ENCODE measurements around the gene SMIM44. TPM values are rescaled to one million over a fixed set of nuclear protein-coding genes. Genes with fewer than 3 reads are reported as not detected.
"Not testable (repeated sequence)": the region's sequence is repeated elsewhere in the genome, so short reads cannot be mapped to it uniquely, and the experiment has no call there.

The SMIM44 gene
- total RNA-seq, 4 donors from 2014 or later, result not detected

DNA sequence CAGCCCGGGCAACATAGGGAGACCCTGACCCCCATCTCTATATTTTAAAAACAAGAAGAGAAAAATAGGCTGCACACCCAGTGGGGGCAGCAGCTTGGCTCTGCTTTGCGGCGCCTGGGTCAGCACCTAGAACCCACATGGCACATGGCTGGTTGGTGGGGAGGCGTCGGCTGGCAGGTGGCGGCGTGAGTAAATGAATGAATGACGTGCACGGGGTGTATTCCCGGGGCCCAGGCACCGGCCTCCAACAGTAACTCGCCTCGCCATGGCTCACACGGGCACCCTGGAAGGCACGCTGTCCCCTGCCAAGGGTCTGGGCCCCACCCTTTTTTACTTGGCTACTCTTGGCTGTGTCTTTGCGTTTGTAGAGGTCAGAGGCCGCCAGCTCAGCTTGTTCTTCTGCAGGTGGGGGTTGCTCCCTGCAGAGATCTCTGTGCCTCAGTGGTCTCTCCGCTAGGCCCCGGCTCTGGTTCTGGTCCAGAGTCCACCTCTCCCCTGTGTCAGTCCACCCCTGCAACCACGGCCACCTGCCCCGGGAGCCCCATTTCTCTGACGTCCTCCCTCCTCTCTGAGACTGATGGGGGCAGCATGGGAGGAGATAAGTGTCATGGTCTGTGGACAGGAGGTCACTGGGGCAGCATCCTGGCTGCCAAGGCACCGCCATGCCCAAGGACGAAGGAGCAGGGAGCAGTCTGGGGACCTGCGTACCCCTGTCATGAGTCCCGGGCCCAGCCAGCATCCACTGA, 28.4 kb upstream of the SMIM44 start:
- DNase-seq (ENCODE audit: low spot score in 2 of 2), result no peak
- no peak overlapping the region for H3K4me3 ChIP-seq (ENCODE audit: low read depth, poor library complexity, severe bottlenecking)
- TF ChIP-seq POLR2A (IDR thresholded peaks at IDR 0.05), result no peak
- TF ChIP-seq, protein P1, sequence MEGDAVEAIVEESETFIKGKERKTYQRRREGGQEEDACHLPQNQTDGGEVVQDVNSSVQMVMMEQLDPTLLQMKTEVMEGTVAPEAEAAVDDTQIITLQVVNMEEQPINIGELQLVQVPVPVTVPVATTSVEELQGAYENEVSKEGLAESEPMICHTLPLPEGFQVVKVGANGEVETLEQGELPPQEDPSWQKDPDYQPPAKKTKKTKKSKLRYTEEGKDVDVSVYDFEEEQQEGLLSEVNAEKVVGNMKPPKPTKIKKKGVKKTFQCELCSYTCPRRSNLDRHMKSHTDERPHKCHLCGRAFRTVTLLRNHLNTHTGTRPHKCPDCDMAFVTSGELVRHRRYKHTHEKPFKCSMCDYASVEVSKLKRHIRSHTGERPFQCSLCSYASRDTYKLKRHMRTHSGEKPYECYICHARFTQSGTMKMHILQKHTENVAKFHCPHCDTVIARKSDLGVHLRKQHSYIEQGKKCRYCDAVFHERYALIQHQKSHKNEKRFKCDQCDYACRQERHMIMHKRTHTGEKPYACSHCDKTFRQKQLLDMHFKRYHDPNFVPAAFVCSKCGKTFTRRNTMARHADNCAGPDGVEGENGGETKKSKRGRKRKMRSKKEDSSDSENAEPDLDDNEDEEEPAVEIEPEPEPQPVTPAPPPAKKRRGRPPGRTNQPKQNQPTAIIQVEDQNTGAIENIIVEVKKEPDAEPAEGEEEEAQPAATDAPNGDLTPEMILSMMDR (IDR thresholded peaks at IDR 0.05), result no peak
- intact Hi-C loops (cut with DNase I; ENCODE audit: low total_unique reads), result no loop called here
- 73 to 74% methylated on average over 25 to 26 of the region's 26 CpGs for WGBS, 2 donors

DNA sequence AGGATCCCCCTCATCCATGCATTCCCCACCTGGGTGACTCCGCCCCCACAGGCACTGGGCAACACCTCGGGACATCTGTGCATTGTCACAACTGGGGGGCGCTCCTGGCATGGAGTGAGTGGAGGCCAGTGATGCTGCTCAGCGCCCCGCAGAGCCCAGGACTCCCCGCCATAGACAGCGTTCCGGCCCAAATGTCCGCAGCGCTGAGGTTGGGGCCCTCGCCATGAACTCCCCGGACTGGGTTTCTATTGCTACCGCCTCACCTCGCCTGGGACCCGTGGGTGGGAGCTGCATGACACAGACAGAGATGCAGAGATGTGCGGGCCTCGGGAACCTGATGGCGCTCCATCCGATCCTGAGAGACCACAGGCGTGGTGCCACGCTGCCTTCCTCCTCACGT, 27.5 kb upstream of the SMIM44 start:
- no peak overlapping the region for H3K4me3 ChIP-seq (ENCODE audit: low read depth, poor library complexity, severe bottlenecking)
- DNase-seq (ENCODE audit: low spot score in 2 of 2), result no peak
- 84% methylated on average over 13 to 22 of the region's 22 CpGs for WGBS, 2 donors
- TF ChIP-seq, protein P1 (IDR thresholded peaks at IDR 0.05), result no peak
- TF ChIP-seq POLR2A (IDR thresholded peaks at IDR 0.05), result no peak
- intact Hi-C loops (cut with DNase I; ENCODE audit: low total_unique reads), result no loop called here

DNA sequence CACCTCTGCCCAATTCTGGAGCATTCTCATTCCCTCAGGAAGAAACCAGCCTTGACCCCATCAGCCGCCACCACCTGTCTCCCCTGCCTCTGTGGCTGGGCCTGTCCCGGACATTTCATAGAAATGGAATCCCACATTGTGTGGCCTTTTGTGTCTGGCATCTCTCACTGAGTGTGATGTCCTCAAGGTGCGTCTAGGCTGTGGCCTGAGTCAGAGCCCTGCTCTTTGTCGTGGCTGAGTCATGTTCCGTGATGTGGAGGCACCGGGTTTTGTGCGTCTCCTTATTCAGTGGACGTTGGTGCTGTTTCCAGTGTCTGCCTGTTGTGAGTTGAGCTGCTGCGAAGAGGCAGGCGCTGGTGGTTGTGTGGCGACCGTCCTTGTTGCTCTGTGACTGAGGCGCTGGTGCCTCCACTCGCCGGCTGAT, 26.3 kb upstream of the SMIM44 start:
- H3K4me3 ChIP-seq (ENCODE audit: low read depth, poor library complexity, severe bottlenecking), result no peak overlapping the region
- TF ChIP-seq POLR2A (IDR thresholded peaks at IDR 0.05), result no peak
- TF ChIP-seq, protein P1 (IDR thresholded peaks at IDR 0.05), result no peak
- WGBS, 2 donors, result 79 to 81% methylated on average over 15 of the region's 15 CpGs
- DNase-seq (ENCODE audit: low spot score in 2 of 2), result no peak
- intact Hi-C loops (cut with DNase I; ENCODE audit: low total_unique reads), result no loop called here

DNA sequence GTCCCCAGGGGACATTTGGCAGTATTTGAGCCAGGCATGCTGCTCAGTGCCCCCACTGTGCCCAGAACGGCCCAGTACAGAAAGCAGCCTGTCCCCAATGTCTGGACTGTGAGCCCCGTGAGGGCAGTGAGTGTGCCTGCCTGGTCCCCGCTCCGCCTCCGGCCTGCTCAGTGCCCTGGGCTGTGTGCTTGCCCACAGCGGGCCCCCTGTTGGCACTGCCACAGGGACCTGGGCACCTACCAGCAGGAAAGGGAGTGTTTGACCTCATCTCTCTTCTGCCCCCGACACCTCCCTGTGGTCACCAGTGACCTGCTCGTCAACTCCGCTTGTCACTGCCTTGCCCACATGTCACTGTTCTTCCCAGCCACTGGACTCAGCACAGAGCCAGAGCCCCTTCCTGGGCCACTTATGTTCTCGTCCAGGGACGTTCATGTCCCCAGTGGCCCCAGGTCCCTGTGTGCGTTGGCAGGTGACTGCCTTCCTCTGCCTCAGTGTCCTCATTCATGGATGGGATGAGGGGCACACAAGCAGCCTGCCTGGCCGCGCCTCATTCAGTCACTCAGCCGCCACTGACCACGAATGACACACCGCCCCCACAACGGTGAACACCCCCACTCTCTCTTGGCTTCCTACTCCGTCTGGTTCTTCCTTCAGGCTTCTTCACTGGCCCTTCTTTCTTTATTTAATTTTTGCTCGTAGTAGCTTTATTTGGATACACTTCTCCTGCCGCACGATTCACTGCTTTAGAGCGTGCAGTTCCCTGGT, 25.7 kb upstream of the SMIM44 start:
- peak in 1 of 2 donors; percentile 85 for DNase-seq (ENCODE audit: low spot score in 2 of 2)
- intact Hi-C loops (cut with DNase I; ENCODE audit: low total_unique reads), result no loop called here
- TF ChIP-seq, protein P1 (IDR thresholded peaks at IDR 0.05), result no peak
- TF ChIP-seq POLR2A (IDR thresholded peaks at IDR 0.05), result no peak
- WGBS, 2 donors, result 87% methylated on average over 22 to 23 of the region's 23 CpGs
- no peak overlapping the region for H3K4me3 ChIP-seq (ENCODE audit: low read depth, poor library complexity, severe bottlenecking)

DNA sequence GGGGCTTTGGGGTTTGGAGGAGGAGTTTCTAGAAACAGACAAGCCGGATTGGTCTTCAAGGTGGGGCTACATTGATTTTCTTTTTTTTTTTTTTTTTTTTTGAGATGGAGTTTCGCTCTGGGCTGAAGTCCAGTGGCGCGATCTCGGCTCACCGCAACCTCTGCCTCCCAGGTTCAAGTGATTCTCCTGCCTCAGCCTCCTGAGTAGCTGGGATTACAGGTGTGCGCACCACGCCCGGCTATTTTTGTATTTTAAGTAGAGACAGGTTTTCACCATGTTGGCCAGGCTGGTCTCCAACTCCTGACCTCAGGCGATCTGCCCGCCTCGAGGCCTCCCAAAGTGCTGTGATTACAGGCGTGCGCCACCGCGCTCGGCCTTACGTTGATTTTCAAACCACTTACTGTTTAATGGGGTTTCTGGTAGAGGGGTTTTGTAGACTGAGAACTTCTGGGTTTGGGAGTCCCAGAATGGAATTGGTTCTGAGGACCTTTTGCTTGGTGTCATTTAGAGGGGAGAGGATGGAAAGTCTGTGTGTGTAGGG, 24.9 kb upstream of the SMIM44 start:
- H3K4me3 ChIP-seq (ENCODE audit: low read depth, poor library complexity, severe bottlenecking); intact Hi-C loops (cut with DNase I; ENCODE audit: low total_unique reads): not testable (repeated sequence)
- 87% methylated on average over 18 of the region's 18 CpGs for WGBS, 2 donors
- DNase-seq (ENCODE audit: low spot score in 2 of 2), result peak in 1 of 2 donors; percentile 80
